SH-SY5Y (cell line): ENCODE measurements around the gene STAM.

ENCODE experiments used
- GATA2 ChIP-seq: IDR thresholded peaks from 2 replicates; pipeline ENCODE4 v1.6.1; 2011; ENCODE audit warnings: mild to moderate bottlenecking, low read depth, low read length
- GATA3 ChIP-seq: IDR thresholded peaks from 2 replicates; pipeline ENCODE4 v1.6.1; 2011; ENCODE audit warnings: low read depth, mild to moderate bottlenecking, low read length, moderate library complexity

DNA sequence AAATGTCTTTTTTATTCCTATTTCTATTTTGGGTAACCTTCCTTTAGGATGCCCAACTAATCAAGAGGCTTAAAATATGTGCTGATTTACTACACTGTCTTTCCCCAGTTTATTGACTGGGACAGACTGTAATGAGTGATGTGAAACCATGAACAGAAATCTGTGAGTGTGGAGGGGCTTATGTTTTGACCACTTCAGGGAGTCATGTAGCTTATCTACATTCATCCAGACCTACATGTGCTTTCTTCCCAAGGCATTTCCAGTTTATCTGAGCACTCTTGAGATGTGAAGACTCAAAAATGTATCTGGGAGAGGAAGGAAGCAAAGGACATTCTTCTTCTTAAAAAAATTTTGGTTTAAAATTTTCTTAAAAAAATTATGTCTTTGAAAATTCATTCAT is 45.2 kb downstream of the STAM start:
- TF ChIP-seq GATA2 (no peak), GATA3 (no peak)
